IPS DF 6.9 (cell line): ENCODE results near the gene NEFH.

Experiments
- DNase-seq: peaks from one replicate; pipeline ENCODE4 v3.0.0-alpha.2; 2013; ENCODE audit warnings: low read depth, low spot score
- H3K27ac ChIP-seq: one replicate; pipeline ENCODE4 v1.5.1; 2013; ENCODE audit warnings: low read length, control low read depth
- H3K27me3 ChIP-seq: 2 replicates; pipeline ENCODE4 v1.6.1; 2013; ENCODE audit warnings: mild to moderate bottlenecking, low read length; ENCODE audit not compliant: control insufficient read depth, insufficient read depth
- H3K36me3 ChIP-seq: 2 replicates; pipeline ENCODE4 v1.6.1; 2013; ENCODE audit warnings: low read length; ENCODE audit not compliant: control insufficient read depth, insufficient read depth
- H3K4me1 ChIP-seq: 2 replicates; pipeline ENCODE4 v1.6.1; 2013; ENCODE audit warnings: low read length; ENCODE audit not compliant: control insufficient read depth, insufficient read depth
- H3K4me3 ChIP-seq: 2 replicates; pipeline ENCODE4 v1.5.1; 2013; ENCODE audit warnings: mild to moderate bottlenecking, low read length
- H3K9me3 ChIP-seq: 2 replicates; pipeline ENCODE4 v1.6.1; 2013; ENCODE audit warnings: low read length, inconsistent platforms; ENCODE audit not compliant: control insufficient read depth, insufficient read depth
- WGBS: extraction: QIAGEN DNeasy Blood & Tissue Kit; methylation state at CpG from one replicate; pipeline ENCODE4 v1.1.7; 2013; ENCODE audit warnings: mixed read lengths, missing lambda C conversion rate; ENCODE audit not compliant: insufficient read length, insufficient coverage; 5-methylcytosine and 5-hydroxymethylcytosine counted together

Gene NEFH

DNA sequence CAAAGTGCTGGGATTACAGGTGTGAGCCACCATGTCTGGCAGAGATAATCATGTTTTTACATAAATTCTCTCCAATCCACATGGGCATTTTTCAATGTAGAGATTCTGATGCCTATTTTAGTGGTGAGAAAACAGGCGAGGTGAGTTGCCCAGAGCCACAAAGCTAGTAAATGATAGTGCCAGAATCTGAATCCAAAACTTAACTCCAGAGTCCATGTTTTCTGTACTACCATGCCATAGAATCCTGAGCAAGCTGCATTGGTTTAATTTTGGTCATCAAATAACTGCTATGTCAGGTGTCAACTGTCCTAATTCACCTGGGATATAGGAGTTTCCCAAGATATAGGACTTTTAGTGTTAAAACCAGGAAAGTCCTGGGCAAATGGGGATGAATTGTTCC lies 13.6 kb downstream of the NEFH start:
- Histone ChIP-seq H3K27ac (no peak overlapping the region), H3K4me3 (no peak overlapping the region), H3K4me1 (no peaks in the 10 kb centered on the region), H3K27me3 (no peaks in the 10 kb centered on the region), H3K36me3 (no peaks in the 10 kb centered on the region), H3K9me3 (no peaks in the 10 kb centered on the region)
- WGBS = no CpG with 5 or more reads among the region's 1 CpG
- no peak for DNase-seq

DNA sequence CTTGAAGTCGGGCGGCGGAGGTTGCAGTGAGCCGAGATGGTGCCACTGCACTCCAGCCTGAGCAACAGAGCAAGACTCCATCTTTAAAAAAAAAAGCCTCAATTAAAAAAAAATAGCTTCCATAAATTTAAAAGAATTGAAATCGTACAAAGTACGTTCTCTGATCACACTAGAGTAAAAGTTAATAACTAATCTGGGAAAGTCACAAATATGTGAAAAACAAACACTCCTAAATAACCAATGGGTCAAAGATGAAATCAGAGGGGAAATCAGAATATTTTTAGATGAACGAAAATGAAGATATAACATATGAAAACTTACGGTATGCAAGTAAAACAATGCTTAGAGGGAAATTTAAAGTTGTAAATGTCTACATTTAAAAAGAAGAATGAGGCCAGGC lies 19.8 kb downstream of the NEFH start:
- no peak overlapping the region for H3K4me3 ChIP-seq
- no peaks in the 10 kb centered on the region for H3K4me1 ChIP-seq
- no peaks in the 10 kb centered on the region for H3K27me3 ChIP-seq
- DNase-seq = no peak
- no peaks in the 10 kb centered on the region for H3K9me3 ChIP-seq
- 100% methylated on average over 2 of the region's 8 CpGs for WGBS
- no peaks in the 10 kb centered on the region for H3K36me3 ChIP-seq
- no peak overlapping the region for H3K27ac ChIP-seq

DNA sequence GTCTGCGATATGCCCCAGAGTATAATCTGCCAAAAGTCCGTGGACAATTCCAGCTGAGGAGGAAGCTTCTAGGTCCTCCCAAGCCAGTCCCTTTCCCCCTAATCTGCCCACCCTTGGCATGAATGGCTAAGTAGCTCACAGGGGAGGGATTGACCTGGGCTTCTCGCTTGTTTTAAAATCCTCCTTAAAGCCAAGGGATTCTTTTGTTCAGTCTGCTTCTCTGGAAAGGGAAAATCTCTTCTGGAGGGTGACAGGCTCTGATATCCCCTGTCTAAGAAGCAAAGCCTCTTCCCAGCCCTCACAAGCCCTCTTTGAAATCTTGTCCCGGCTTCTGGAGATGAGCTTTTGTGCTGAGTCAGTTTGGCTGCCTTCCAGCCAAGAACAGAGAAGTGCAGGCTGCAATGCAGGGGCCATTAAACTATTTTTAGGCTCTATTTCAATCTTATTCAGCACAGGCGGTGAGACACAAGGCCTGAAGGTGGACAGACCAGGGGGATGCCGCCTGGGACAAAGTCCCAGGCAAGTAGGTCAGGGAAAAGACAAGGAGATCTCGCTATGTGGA lies 23.9 kb downstream of the NEFH start:
- H3K27ac ChIP-seq = no peak overlapping the region
- peaks cover 7% of the 10 kb centered on the region; the same call in 1 of the 2 replicates for H3K36me3 ChIP-seq
- no peaks in the 10 kb centered on the region for H3K9me3 ChIP-seq
- WGBS = no CpG with 5 or more reads among the region's 7 CpGs
- DNase-seq = no peak
- no peaks in the 10 kb centered on the region for H3K27me3 ChIP-seq
- no peaks in the 10 kb centered on the region for H3K4me1 ChIP-seq
- H3K4me3 ChIP-seq = no peak overlapping the region

DNA sequence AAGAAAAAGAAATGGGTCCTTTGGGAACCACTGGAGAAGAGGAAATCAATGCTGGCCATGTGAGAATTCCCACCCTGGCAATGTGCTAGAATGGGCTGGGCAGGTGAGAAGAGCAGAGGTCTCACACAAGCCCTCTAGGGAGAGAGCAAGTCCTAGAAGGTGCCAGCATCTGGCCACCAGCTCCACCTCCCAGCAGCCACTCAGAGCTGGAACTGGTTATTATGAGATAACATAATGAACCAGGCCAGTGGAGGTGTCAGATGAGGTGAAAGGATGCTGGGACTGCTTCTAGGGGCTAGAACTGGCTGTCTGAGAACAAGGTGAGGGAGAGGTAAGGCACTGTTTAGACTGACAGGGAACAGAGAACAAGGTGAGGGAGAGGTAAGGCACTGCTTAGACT lies 29.3 kb downstream of the NEFH start:
- H3K4me1 ChIP-seq = no peaks in the 10 kb centered on the region
- H3K36me3 ChIP-seq = peaks cover 25% of the 10 kb centered on the region; the same call in 1 of the 2 replicates
- no peaks in the 10 kb centered on the region for H3K27me3 ChIP-seq
- H3K4me3 ChIP-seq = no peak overlapping the region
- H3K9me3 ChIP-seq = no peaks in the 10 kb centered on the region
- DNase-seq = no peak
- no peak overlapping the region for H3K27ac ChIP-seq

DNA sequence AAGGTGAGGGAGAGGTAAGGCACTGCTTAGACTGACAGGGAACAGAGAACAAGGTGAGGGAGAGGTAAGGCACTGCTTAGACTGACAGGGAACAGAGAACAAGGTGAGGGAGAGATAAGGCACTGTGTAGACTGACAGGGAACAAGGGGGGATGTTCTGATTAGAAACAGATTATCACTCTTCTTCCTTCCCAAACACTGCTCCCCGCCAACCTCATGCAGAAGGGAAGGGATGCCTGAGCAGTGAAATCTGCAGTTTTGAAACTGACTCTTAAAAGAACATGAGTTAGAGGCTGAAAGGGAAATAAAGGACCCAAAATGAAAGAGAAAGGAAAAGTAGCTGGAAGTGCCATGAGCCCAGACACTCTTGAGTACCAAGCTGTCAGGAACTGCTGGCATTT lies 29.8 kb downstream of the NEFH start:
- peaks cover 25% of the 10 kb centered on the region; the same call in 1 of the 2 replicates for H3K36me3 ChIP-seq

DNA sequence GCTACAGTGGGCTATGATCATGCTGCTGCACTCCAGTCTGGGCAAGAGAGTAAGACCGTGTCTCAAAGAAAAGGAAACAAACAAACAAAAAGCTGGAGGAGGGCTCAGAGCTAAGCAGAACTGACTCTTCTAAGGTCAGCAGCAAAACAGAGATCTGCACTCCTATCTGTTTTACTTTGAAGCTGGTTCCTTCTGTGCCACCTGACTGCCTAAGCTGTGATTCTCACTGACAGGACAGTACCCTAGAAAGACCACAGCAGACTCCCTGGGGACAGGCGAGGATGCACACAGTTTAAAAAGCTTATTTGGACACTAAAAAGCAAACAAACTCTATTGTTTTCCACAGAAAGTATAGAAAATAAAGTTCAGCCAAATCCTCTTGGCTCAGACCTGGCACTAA lies 30.5 kb downstream of the NEFH start:
- peaks cover 25% of the 10 kb centered on the region; the same call in 1 of the 2 replicates for H3K36me3 ChIP-seq
- no CpG with 5 or more reads among the region's 2 CpGs for WGBS
- H3K4me3 ChIP-seq = no peak overlapping the region
- H3K4me1 ChIP-seq = no peaks in the 10 kb centered on the region
- H3K27ac ChIP-seq = no peak overlapping the region
- no peaks in the 10 kb centered on the region for H3K9me3 ChIP-seq
- DNase-seq = no peak
- H3K27me3 ChIP-seq = no peaks in the 10 kb centered on the region

More for the DNA sequence above, 29.8 kb downstream of the NEFH start:
- H3K27me3 ChIP-seq = no peaks in the 10 kb centered on the region
- no peak overlapping the region for H3K4me3 ChIP-seq
- no peaks in the 10 kb centered on the region for H3K9me3 ChIP-seq
- H3K27ac ChIP-seq = no peak overlapping the region
- no peak for DNase-seq
- WGBS = no CpG with 5 or more reads among the region's 1 CpG
- H3K4me1 ChIP-seq = no peaks in the 10 kb centered on the region

DNA sequence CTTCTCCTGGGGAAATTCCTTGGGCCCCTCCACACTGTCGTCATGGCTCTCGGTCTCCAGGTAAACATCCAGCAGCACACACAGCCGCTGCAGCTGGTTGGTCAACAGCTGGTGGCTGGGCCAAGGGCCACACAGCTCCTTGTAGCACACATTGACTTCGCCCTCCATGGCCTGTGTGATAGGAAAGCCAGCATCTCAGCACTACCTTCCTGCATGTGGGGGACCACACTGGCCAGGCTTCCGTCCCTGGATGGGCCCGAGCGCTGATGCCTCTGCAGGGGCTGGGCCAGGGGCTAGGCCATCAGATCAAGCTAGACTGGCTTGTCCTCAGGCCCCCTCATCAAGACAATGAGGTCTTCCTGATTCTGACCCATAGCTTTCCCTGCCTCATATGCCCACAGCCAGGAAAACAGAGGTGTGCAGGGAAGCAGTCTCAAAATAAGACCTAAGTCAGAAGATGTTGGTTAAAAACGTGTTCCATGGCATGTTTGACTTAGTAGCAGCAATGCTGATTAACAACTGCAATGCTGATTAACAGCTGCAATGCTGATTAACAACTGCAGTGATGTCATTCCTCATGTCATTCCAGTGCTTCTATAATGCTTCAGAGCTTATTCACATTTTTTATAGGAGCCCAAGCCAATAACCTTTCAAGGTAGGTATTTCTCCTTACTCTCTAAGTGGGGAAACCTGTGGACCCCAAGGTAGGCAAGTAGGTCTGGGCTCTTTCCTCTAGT lies 31.3 kb downstream of the NEFH start:
- no CpG with 5 or more reads among the region's 8 CpGs for WGBS
- Histone ChIP-seq H3K27ac (no peak overlapping the region), H3K36me3 (peaks cover 25% of the 10 kb centered on the region; the same call in 1 of the 2 replicates), H3K4me3 (no peak overlapping the region), H3K27me3 (no peaks in the 10 kb centered on the region), H3K4me1 (no peaks in the 10 kb centered on the region), H3K9me3 (no peaks in the 10 kb centered on the region)
- DNase-seq = no peak

DNA sequence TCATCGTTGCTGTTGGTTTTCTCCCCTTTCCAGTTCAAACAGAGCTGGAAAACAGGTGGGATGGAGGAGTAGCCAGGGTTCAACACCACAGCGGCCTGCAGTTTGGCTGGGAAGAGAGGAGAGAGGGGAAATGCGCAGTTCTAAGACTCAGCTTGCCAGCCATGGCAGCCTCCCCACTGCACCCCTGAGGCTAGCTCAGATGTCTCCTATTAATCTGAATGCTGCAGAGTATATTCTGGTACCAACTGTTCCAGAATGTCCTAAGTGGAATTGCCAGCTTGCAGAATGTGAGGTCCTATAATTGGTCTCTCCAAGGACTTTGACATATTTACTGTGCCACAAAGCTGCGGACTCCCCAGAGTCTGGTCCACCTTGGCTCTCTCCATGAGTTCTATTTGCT lies 32.0 kb downstream of the NEFH start:
- no peak overlapping the region for H3K27ac ChIP-seq
- peaks cover 28% of the 10 kb centered on the region for H3K36me3 ChIP-seq
- WGBS = no CpG with 5 or more reads among the region's 4 CpGs
- H3K4me1 ChIP-seq = no peaks in the 10 kb centered on the region
- no peak overlapping the region for H3K4me3 ChIP-seq
- H3K27me3 ChIP-seq = no peaks in the 10 kb centered on the region
- no peak for DNase-seq
- no peaks in the 10 kb centered on the region for H3K9me3 ChIP-seq

DNA sequence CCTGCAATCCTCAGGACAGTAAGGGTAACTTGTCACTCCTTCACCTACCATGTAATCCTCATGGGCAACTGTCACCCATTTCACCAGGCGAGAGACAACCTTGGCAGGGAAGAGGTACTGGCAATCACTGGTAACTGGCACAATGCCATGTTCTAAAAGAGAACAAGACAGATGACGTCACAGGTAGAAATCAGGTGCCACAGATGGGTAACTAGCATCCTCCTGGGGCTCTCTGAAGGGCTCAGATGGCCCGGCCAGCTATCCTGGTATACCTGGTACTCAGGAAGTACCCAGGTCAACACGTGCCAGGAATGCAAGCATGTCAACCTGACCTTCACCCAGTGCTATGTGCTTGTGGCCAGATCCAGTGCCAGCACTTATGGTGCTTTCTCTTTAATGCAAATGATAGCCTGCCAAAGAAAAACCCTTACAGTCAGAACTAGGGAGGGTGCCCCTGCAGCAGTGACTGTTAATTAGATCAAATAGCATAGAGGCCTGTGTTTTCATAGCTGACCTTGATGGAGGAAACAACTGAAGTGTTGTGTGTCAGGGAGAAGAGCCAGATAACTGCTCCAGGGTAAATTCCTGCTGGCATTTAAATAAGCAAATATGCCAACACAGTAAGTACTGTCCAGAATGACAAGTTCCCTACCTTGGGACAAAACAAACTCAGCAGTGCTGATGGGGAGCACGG lies 37.3 kb downstream of the NEFH start:
- H3K36me3 ChIP-seq = peaks cover 25% of the 10 kb centered on the region
- WGBS = no CpG with 5 or more reads among the region's 5 CpGs
- no peak for DNase-seq

DNA sequence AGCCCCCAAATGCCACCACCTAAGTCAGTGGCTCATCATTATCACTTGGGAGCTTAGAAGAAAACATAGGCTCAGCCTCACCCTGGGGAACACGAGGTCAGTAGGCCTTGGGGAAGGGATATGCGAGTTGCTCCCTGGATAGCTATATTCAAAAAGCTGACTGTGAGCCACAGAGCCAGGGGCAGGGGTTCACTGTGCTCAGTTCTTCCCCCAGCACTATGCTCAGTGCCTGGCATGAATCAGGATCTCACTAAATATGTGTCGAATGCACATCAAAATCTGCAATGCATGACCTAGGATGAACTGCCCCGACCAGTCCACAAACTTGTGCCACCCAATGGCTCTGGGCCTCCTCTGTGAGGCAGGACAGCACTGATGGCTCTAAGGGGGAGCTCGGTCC lies 38.4 kb downstream of the NEFH start:
- no peaks in the 10 kb centered on the region for H3K27me3 ChIP-seq
- H3K27ac ChIP-seq = no peak overlapping the region
- no peak overlapping the region for H3K4me3 ChIP-seq
- H3K4me1 ChIP-seq = no peaks in the 10 kb centered on the region
- H3K36me3 ChIP-seq = peaks cover 26% of the 10 kb centered on the region
- H3K9me3 ChIP-seq = no peaks in the 10 kb centered on the region
- no CpG with 5 or more reads among the region's 5 CpGs for WGBS
- no peak for DNase-seq

More for the DNA sequence above, 37.3 kb downstream of the NEFH start:
- Histone ChIP-seq H3K4me3 (no peak overlapping the region), H3K4me1 (no peaks in the 10 kb centered on the region), H3K9me3 (no peaks in the 10 kb centered on the region), H3K27ac (no peak overlapping the region), H3K27me3 (no peaks in the 10 kb centered on the region)
